Endothelial cell of umbilical vein (primary cell): ENCODE results near the gene IDH1. TPM values are rescaled to one million over a fixed set of nuclear protein-coding genes. Genes with fewer than 3 reads are reported as not detected.

Experiments
- BruUV-seq: library from RNA; stranded (reverse); fragments of 400-500 nt; replicated peaks from 2 replicates; lab custom pipeline; 2021; lab: Mats Ljungman, UMichigan
- CTCF ChIA-PET: fragments of 300-600, 350-600 bp; sonication (Branson Sonifier 250); formaldehyde crosslinking; loops from one replicate; lab custom pipeline; 2021; ENCODE audit warnings: antibody characterized with exemption, inconsistent platforms; lab: Charles Lee
- POLR2A ChIA-PET: fragments of 300-600, 350-600 bp; sonication (Branson Sonifier 250); formaldehyde crosslinking; loops from one replicate; lab custom pipeline; 2021; ENCODE audit warnings: antibody characterized with exemption, inconsistent platforms; lab: Charles Lee
- DNase-seq: peaks from one replicate; pipeline ENCODE4 v3.0.0-alpha.2; 2011; ENCODE audit warnings: low read depth, low spot score
- FAIRE-seq: peaks from 2 replicates; lab custom pipeline; 2011; peaks lifted over from hg19 to GRCh38; lab: Jason Lieb, UNC
- H2AFZ ChIP-seq: 2 replicates; pipeline ENCODE4 v1.6.0; 2012; ENCODE audit warnings: low read depth, low read length, control low read depth, inconsistent platforms
- H3K27ac ChIP-seq: 2 replicates; pipeline ENCODE4 v1.5.1; 2011; ENCODE audit warnings: low read depth, mild to moderate bottlenecking, control low read depth, low read length, moderate library complexity; ENCODE audit not compliant: insufficient read depth
- H3K27me3 ChIP-seq, 2 experiments: 2 replicates each; pipeline versions ENCODE4 v1.6.0 to v1.6.1; 2011; ENCODE audit warnings: low read length in 2 of 2, mixed read lengths in 1 of 2; ENCODE audit not compliant: control insufficient read depth in 2 of 2, insufficient read depth in 2 of 2
- H3K36me3 ChIP-seq, 2 experiments: 2 replicates in 1 of 2; 3 replicates in 1 of 2; pipeline ENCODE4 v1.5.1; 2011; ENCODE audit warnings: low read length in 2 of 2, mild to moderate bottlenecking in 1 of 2, moderate library complexity in 1 of 2; ENCODE audit not compliant: control insufficient read depth in 2 of 2, insufficient read depth in 2 of 2; ENCODE audit errors: extremely low read depth in 1 of 2
- H3K4me1 ChIP-seq: 3 replicates; pipeline ENCODE4 v1.5.1; 2011; ENCODE audit warnings: mild to moderate bottlenecking, low read length; ENCODE audit not compliant: control insufficient read depth, insufficient read depth; ENCODE audit errors: extremely low read depth
- H3K4me2 ChIP-seq: 2 replicates; pipeline ENCODE4 v1.6.1; 2011; ENCODE audit warnings: low read length, control low read depth, mixed read lengths; ENCODE audit not compliant: insufficient read depth
- H3K4me3 ChIP-seq, 3 experiments: fragments of 200-600 bp in 1 of 3; sonication (generic), shearing (Covaris generic) in 1 of 3; replicated peaks in 1 of 3; 2 replicates each; pipeline ENCODE4 v1.5.1; 2011 to 2016; ENCODE audit warnings: control low read depth in 3 of 3, low read length in 3 of 3, mild to moderate bottlenecking in 2 of 3, inconsistent platforms in 1 of 3, low read depth in 1 of 3, moderate library complexity in 1 of 3; ENCODE audit not compliant: insufficient read depth in 1 of 3
- H3K79me2 ChIP-seq: 2 replicates; pipeline ENCODE4 v1.6.0; 2012; ENCODE audit warnings: low read length, inconsistent platforms; ENCODE audit not compliant: control insufficient read depth, insufficient read depth
- H3K9ac ChIP-seq: replicated peaks from 2 replicates; pipeline ENCODE3; 2011; ENCODE audit warnings: low read length, control low read depth; ENCODE audit not compliant: insufficient read depth; ENCODE audit errors: extremely low read depth
- H3K9me1 ChIP-seq: replicated peaks from 3 replicates; pipeline ENCODE4 v1.6.0; 2011; ENCODE audit warnings: mild to moderate bottlenecking, low read length; ENCODE audit not compliant: control insufficient read depth, insufficient read depth; ENCODE audit errors: extremely low read depth
- H3K9me3 ChIP-seq: replicated peaks from 2 replicates; pipeline ENCODE4 v1.5.1; 2012; ENCODE audit warnings: low read length, inconsistent platforms; ENCODE audit not compliant: control insufficient read depth, insufficient read depth
- H4K20me1 ChIP-seq: replicated peaks from 2 replicates; pipeline ENCODE3; 2011; ENCODE audit warnings: mild to moderate bottlenecking, low read length; ENCODE audit not compliant: control insufficient read depth, insufficient read depth; ENCODE audit errors: extremely low read depth
- CTCF ChIP-seq, 2 donors: IDR thresholded peaks; 1 replicate in 1 of 2; 2 replicates in 1 of 2; pipeline ENCODE4 v1.5.1; 2011; ENCODE audit warnings: low read length in 2 of 2, mild to moderate bottlenecking in 2 of 2, moderate library complexity in 2 of 2, control low read depth in 1 of 2, inconsistent platforms in 1 of 2, low read depth in 1 of 2; ENCODE audit not compliant: insufficient read depth in 1 of 2; ENCODE audit errors: extremely low read depth in 1 of 2
- EZH2 ChIP-seq: IDR thresholded peaks from 2 replicates; pipeline ENCODE4 v1.6.1; 2012; ENCODE audit warnings: borderline replicate concordance, low read depth, mild to moderate bottlenecking, moderate library complexity, low read length, inconsistent platforms; ENCODE audit not compliant: severe bottlenecking
- FOS ChIP-seq: IDR thresholded peaks from 2 replicates; pipeline ENCODE4 v1.6.1; 2011; ENCODE audit warnings: mild to moderate bottlenecking, low read length, moderate library complexity, borderline replicate concordance; ENCODE audit not compliant: insufficient read depth
- GATA2 ChIP-seq: IDR thresholded peaks from 2 replicates; pipeline ENCODE4 v1.7.0; 2011; ENCODE audit warnings: low read depth, mild to moderate bottlenecking, moderate library complexity, mixed read lengths, low read length; ENCODE audit not compliant: insufficient read length, insufficient read depth
- JUN ChIP-seq: IDR thresholded peaks from 2 replicates; pipeline ENCODE4 v1.6.1; 2011; ENCODE audit warnings: borderline replicate concordance, low read depth; ENCODE audit not compliant: insufficient read length, insufficient read depth
- MAX ChIP-seq: IDR thresholded peaks from 2 replicates; pipeline ENCODE4 v1.6.1; 2011; ENCODE audit not compliant: insufficient read depth, insufficient read length
- MYC ChIP-seq: IDR thresholded peaks from one replicate; pipeline ENCODE4 v1.6.1; 2011; ENCODE audit warnings: mild to moderate bottlenecking, low read depth, low read length
- POLR2A ChIP-seq: IDR thresholded peaks from 2 replicates; pipeline ENCODE4 v1.6.1; 2012; ENCODE audit warnings: low read depth, mild to moderate bottlenecking, control low read depth, low read length
- POLR2AphosphoS5 ChIP-seq: IDR thresholded peaks from 2 replicates; pipeline ENCODE4 v1.6.1; 2012; ENCODE audit warnings: low read depth, mild to moderate bottlenecking, control low read depth, low read length, moderate library complexity; ENCODE audit not compliant: insufficient read depth
- dilution Hi-C: fragments of 300-500 bp; cut with MboI; formaldehyde crosslinking; loops from one replicate; pipeline ENCODE4 v1.15.0; 2019; ENCODE audit warnings: low sequenced_read_pairs; ENCODE audit not compliant: extremely low pct_ligation_motif_present
- intact Hi-C: fragments of 100-400 bp; cut with micrococcal nuclease; formaldehyde crosslinking; loops from one replicate; pipeline ENCODE4 v1.10.0; 2022
- polyA plus RNA-seq, 4 experiments: library from polyadenylated mRNA; depleted of rRNA in 3 of 4; stranded (reverse) in 3 of 4; unstranded in 1 of 4; fragments of >200 nt; gene quantifications; 2 replicates each; pipeline versions ENCODE4 v1.2.1 to v1.2.3, GENCODE V29; 2011 to 2012; ENCODE audit warnings: missing spikeins in 1 of 4
- total RNA-seq: library from RNA; stranded (reverse); gene quantifications from 2 replicates; pipeline ENCODE4 v1.2.3, GENCODE V29; 2021

Gene IDH1
- total and polyA plus RNA-seq, 2 donors (not counting 3 experiments of a cell fraction or from before 2014, with no cell fraction given), result 63.1 to 107 TPM

- Histone ChIP-seq H3K27ac (no peak overlapping the region), H3K27me3 (no peaks in the 10 kb centered on the region), H3K9me1 (no peaks in the 10 kb centered on the region), H3K9me3 (no peaks in the 10 kb centered on the region), H3K4me3 (no peak overlapping the region), H3K4me2 (no peak overlapping the region), H3K36me3 (peaks cover 5 to 34% of the 10 kb centered on the region in 2 experiments), H4K20me1 (no peaks in the 10 kb centered on the region), H3K79me2 (peaks cover 6% of the 10 kb centered on the region), H3K4me1 (peaks cover 28% of the 10 kb centered on the region), H2AFZ (no peak overlapping the region), H3K9ac (no peak overlapping the region)
- intact Hi-C loops (loop anchor here (10.0 kb wide), 1 partner anchor 486 kb away; the partner anchor contains the start of gene FZD5), dilution Hi-C loops (no loop called here)
- FAIRE-seq, result no peak
- DNase-seq, result no peak
- POLR2A ChIA-PET, result no interaction called here
- CTCF ChIA-PET, result interaction anchor here (5.7 to 6.6 kb wide), 2 partner anchors 15 to 75 kb away, joined by 62 to 90 read pairs; partner anchors contain the start of gene PIKFYVE
- TF ChIP-seq GATA2 (no peak), POLR2AphosphoS5 (no peak), POLR2A (no peak), EZH2 (no peak), FOS (no peak), JUN (no peak), MAX (no peak), CTCF (IDR thresholded peaks at IDR 0.05; ENCODE audit: extremely low read depth in 1 of 2, insufficient read depth in 1 of 2, low read depth in 1 of 2, low read length in 2 of 2) (no peak), MYC (no peak)
- no TSS peak for BruUV-seq
Measured at GRCh38 chr2:208251098-208251497, 3.8 kb downstream of the IDH1 start.
